GM18498 (cell line): ENCODE measurements around the gene TFF3.
"Not testable (repeated sequence)": the region's sequence is repeated elsewhere in the genome, so short reads cannot be mapped to it uniquely, and the experiment has no call there.

Experiments used
- ATAC-seq: cut with Tn5 transposase; IDR thresholded peaks from one replicate; pipeline ENCODE4 v1.9.1; 2021; ENCODE audit warnings: mild to moderate bottlenecking, moderate library complexity; ENCODE audit not compliant: unreplicated experiment

Gene TFF3

DNA sequence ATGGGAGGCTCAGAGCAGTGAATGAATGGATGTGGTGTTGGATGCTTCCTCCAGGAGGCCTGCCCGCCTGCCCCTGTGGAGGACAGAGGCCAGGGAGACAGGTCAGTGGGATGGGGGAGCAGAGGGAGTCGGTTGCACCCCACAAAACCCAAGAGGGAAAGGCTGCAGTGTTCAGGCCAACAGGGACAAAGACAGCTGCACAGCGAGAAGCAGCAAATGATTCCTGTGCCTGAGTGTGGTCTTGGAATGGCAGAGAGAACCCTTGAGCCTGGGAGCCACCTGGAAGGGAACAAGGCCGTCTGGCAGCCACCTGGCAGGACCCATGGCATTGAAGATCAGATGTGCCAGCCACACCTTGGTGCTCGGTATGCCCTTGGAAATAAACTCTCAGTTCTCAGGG lies 8.1 kb downstream of the TFF3 start:
- ATAC-seq, result no peak

DNA sequence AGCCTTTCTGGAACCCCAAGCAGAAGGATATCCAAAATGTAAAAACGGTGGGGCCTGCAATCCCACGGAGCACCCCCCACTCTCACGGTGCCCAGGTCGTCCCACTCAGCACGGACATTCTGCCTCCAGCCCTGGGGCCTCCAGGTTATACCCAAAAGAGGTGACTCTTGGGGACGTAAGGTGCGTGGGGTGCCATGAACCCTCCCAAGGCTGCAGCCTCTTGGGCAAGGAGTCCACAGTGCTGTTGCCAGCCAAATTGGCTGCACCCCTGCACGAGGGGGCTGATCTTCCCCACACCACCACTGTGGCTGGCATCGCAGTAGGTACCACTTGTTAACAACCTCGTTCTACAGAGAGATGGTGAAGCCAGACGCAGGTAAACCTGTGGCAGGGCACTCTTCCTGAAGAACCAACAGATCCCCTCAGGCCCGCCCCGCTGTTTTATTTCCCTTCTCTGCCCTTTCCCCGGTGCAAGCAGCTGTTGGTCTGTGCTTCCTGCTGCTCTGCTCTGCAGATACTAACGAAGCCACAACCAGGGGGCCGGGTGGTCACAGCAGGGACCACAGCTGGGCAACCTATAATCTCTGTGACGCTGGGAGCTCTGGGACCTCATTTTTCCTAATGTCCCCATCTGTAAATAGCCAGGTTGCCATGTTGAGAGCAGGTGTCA lies 8.7 kb downstream of the TFF3 start:
- ATAC-seq, result no peak

DNA sequence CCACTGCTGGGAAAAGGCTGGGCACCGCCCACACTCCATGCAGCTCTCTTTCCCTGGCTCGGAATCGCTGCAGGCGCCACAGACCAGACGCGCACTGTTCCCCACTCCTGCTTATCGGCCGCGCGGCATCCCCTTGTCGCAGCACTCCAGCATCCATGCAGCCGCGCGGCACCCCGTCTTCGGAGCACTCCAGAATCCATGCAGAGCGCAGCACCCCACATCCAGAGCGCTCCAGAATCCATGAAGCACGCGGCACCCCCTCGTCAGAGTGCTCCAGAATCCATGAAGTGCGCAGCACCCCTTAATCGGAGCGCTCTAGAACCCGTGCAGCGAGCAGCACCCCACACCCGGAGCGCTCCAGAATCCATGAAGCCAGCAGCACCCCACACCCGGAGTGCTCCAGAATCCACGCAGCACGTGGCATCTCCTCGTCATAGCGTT lies 9.5 kb downstream of the TFF3 start:
- no peak for ATAC-seq

DNA sequence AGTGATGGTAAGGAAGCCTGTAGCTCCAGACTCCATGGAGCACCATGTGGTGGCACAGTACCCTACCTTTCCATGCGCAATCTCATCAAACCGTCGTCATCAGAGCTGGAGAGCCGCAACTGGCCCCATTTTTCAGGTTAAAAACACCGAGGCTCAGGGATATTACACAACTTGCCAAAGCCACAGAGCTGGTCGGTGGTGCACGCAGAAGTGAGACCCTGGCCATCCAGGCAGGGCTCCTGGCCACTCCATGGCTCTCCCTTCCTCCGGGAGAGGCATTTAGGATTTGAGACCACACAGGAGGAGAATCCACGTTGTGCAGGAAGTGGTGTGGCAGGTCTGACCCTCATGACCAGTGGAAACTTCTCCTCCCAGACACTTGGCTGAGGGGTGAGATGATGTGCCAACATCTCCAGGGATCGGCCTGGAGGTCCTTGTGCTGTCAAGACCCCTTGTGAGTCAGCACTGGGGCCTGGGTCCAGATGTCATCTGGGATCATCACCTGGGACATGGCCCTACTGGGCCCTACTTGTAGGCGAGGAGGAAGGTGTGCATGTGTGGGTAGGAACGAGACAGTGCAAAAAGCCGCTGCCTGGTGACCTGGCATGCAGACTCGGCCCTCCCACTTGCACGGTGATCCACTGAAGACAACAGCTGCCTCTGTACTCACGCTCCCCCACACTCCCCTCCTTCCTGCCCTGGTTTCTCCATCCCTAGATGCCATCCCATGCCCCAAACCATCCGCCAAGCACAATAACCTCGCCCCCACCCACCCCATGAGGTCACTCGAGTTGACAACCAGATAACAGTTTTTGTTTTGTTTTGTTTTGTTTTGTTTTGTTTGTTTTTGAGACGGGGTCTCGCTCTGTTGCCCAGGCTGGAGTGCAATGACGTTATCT lies 10.4 kb downstream of the TFF3 start:
- no peak for ATAC-seq

DNA sequence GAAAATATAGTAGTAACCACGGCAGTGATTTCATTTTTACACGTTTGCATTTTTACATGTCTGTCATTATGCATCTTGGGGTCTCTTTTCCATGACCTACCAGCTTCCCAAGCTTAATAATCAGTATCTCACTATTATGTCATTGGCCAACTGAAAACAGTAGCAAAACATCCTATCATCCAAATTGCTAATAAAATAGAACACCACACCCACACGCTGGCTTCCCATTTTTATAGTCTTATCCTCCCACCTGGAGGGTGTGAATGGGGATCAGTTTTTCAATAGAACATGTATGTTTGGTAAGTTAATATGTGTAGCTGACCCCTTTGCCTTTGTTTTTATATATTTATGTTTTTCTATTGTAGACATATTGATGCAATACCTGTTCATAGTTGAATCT lies 11.8 kb downstream of the TFF3 start:
- no peak for ATAC-seq

DNA sequence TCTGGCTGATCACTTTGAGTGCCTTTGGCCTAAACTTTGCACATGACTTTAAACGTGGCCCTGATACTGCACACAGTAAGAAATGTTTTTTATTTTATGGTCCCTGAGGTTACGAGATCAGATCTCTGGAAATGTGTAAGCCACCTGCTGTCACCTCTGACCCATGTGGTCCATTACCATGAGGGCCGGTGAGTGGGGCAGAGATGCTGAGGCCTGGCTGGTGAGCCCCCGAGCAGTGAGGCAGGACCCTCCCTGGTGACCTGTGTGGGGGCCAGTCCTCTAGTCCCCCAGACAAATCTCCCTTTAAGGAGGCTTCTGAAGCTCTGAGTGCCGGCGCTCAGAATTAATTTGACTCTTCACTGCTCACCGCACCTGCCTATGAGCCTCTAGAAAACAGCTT lies 12.4 kb downstream of the TFF3 start:
- ATAC-seq, result no peak

DNA sequence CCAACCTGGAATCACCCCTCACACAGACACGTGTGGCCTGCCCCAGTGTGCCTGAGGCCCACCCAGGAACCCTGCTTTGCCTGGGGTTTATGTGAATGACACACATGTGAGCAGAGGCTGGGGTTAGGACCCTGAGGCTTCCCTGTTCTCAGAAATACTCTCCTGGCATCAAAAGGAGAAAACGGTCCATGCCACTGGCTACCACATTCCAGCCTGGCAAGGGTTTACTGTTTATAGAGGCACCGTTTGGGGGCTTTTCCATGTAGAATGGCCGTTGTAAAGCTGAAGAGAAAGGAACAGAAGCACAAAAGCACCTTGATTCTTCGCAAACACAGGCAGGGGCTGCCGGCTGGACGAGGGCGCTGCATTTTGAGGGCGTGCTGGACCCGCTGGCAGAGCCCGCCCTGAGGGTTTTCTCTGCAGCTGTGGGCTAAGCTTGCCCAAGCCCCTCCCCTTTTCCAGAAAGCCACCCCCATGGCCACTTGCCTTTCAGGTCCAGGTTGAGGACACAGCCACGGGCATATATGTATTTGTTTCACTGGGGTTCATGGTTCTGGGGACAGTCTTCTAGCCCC lies 13.0 kb downstream of the TFF3 start:
- ATAC-seq, result no peak

DNA sequence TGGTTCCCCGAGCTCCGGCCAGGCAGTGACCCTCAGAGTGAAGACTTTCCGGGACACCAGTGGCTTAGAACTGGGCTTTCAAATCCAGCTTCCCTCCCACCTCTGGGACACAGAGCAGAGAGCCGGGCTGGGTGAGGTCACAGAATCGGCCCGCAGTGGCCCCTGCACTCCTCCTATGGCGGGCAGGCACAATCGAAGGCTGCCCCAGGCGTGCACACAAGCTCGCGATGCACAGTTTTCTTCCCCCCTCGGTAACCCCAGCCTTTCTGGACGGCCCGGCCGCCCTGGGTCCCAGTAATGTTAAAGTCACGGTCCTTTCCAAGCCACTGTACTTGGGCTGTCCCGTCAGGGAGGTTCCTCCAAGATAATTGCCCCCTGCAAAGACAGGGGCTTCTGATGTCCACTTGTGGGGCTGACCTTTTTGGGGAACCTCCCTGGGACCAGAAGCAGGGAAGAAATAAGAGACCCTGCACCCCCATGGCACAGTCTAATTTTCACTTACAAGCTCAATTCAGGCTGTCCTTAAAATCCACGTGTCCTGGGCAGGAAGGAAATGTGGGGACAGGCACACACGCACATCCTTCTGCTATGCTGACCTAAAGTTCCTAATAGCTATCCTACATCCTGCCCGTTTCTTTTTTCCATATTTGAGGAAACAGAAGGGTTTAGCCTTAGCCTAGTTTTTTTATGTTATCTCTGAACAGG lies 13.7 kb downstream of the TFF3 start:
- no peak for ATAC-seq

DNA sequence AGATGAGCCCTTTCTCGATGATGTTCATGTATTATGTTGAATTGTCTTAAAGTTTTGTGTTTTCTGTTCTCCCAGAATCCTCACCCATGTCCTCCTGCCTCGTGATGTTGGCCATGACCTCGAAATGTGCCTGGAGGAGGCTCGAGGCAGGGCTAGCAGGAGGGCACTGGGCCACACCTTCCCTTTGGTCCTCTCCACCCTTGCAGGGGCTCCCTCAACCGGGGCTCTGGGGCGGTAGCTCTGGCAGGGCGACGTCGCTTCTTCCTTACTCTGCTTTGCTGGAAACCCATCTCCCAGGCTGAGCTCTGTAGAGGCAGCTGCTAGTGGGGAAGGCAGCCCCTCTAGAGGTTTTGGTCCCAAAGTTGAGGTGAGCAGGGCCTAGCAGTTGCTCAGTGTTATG lies 14.3 kb downstream of the TFF3 start:
- ATAC-seq, result no peak

DNA sequence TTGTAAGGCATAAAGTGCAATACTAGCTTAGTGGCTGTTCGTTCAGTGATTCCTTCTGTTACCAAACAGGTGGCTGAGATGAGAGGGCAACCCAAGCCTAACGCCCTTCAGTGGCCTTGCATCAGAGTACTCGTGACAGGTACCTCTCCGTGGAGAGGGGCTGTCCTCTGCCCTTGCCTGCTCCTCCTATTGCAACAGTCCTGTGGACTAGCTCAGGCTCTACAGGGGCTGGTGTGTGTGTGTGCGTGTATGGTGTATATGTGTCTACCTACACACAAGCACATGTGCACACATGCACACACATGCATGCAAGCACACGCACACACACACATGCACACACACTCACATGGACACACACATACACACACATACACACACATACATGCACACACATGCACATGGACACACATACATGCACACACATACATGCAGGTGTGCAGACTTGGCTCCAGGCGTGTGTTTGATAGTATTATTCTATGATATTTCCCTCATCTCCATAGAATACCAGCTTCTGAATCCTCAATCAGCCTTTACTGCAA lies 15.1 kb downstream of the TFF3 start:
- no peak for ATAC-seq

DNA sequence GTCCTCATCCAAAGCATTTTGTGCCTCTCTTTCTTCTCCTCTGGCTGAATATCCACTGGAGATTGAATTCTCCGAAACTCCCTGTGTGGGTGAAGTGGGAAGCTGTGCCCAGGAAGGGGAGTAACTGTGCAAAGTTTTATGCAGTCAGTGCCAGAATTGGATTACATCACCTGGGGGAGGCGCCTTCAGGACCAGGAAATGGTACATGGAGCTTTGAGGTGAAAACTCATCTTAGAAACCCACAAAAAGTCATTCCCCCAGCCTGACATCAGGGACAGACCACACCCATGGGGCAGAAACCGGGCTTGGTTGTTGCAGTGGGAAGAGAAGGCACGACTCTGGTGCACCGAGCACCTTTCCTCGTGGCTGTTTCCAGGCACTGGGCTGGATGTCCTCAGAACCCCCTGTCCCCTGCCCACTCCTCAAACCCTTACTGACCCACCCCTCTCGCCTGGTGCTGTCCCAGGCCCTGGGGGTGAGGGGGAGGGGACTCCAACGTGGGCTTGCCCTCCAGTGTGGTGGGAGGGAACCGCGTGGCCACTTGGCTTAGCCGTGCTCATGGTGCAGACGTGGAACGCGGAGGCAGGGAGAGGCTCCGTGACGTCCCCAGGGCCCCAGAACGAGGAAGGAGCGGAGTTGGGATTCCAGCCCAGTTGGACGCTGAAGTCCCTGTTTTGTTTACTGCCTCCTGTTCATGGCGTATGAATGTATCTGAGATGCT lies 15.7 kb downstream of the TFF3 start:
- no peak for ATAC-seq

DNA sequence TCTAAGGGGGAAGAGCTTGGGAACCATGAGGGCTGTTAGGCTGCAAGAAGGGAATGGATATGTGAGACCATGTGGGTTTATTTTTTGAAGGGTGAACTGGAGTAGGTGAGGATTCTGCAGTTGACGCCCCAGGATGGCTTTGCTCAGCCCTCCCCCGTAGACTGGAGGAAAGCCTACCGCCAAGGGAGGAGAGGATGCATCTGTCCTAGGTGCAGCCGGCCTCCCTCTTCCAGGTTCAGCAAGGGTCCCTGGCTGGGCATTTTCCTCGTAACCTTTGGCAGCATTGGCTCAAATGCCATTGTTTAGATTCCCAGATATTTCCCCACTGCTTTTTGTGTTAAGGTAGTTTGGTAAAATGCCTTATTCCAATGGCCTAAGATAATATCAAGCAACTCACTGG lies 16.6 kb downstream of the TFF3 start:
- ATAC-seq, result no peak

DNA sequence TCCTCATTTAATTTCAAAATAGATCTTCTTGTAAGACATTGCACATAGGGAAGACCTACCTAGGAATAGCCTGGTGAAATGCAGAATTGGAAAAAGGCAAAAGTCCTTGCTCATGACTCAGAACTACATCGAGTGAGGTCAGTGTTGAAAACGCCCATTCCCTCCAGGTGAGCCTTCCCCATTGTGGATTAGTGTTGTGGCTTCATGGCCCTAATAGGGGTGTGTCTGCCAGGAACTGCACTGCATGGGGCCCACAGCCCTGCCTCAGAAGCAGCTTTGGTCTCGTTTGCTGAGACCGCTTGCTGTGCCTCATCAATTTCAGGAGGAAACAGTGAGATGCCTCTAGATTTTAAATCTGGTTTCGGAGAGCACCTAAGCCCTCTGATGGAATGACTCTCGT lies 17.0 kb downstream of the TFF3 start:
- no peak for ATAC-seq

DNA sequence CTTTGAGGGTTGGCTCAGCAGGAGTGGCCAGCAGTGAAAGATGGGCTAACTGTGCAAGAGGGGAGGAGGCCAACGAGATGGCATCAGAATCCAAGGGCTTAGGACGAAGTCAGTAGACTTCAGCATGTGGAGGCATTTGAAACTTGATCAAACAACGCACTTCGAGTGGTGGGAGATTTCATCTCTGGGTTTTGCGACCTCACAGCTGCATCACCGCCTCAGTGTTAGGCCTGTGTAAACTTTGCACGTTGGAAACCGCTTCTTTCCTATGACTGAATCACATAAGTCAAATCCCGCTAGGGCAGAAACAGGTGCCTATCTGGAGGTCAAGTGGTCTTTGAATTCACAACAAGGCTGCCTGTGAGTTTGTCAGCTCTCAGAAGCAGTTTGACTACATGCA lies 17.8 kb downstream of the TFF3 start:
- no peak for ATAC-seq

DNA sequence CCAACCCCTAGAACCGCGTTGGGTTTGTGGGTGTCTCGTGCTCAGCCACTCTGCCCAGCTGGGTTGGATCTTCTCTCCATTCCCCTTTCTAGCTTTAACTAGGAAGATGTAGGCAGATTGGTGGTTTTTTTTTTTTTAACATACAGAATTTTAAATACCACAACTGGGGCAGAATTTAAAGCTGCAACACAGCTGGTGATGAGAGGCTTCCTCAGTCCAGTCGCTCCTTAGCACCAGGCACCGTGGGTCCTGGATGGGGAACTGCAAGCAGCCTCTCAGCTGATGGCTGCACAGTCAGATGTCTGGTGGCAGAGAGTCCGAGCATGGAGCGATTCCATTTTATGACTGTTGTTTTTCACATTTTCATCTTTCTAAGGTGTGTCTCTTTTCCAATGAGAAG lies 18.7 kb downstream of the TFF3 start:
- no peak for ATAC-seq

DNA sequence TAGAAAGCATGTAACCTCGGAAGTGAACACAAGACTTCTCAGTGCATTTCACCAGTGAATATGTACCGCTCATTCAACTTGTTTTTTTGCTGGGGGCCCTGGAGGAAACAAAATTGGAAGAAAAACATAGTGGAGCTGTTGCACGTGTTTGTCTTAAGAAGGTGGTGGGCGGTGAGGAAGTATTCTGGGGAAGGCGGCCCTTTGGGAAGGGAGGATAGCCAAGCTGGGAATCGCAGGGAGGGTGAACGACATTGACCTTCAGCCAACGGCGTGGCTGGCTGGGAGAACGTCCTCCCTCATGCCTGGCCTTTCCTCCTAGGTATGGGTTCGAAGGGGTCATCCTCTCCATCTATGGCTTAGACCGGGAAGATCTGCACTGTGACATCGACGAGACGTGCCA lies 19.4 kb downstream of the TFF3 start:
- ATAC-seq, result no peak

DNA sequence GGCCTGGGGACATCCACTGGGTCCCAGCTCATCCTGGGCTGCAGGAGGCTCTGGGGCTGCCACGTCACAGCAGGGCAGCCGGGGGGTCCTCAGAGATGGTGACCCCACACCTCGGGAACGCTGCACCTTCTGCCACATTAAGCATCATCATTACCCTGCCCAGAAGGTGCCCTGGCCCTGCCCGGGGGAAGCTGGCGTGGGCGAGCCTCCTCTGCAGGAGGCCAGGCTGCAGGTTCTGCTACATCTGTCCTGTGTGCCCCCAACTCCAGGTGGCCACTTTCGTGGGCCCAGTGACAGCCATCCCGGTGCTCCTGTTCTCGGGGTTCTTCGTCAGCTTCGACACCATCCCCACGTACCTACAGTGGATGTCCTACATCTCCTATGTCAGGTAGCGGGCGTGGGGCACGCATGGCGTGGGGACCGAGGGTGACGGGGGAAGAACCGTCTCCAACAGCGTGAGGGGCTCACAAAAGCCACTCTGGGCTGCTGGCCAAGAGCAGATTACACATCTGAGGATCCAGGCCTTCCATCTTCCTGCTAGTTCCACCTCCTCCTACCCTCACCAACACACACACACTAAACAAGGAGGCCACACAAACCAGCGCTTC lies 20.8 kb downstream of the TFF3 start:
- ATAC-seq, result no peak

DNA sequence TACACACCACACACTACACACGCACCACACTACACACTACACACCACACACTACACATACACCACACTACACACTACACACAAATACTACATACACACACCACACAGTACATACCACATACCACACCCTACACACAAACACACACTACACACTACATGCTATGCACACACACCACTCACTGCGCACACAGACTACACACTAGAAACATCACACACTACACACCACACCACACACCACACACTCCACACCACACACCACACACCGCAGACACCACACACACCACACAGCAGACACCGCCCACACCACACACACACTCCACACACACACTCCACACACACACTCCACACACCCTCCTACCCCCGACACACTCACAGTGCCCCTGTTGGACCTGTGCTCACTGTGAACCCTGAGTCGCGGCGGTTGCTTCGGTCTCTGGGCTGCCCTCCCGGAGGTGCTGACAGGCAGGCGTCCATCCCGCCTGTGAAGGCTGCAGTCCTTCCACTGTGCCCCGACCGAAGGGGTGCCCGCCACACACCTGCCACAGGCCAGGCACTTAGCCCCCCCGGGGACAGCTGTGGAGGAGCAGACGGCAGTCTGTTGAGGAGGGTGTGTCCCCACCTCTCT lies 21.4 kb downstream of the TFF3 start:
- no peak for ATAC-seq

DNA sequence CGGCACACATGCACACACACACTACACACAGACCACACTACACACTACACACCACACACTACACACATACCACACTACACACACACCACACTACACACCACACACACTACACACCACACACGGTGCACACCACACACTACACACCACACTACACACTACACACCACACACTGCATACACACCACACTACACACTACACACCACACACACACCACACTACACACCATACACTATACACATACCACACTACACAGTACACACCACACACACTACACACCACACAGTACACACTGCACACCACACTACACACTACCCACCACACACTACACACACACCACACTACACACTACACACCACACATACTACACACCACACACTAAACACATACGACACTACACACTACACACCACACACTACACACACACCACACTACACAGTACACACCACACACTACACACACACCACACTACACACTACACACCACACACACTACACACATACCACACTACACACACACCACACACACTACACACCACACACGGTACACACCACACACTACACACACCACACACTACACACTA lies 22.6 kb downstream of the TFF3 start:
- ATAC-seq, result not testable (repeated sequence)
